ENCODE data around the gene TOMM40L. TPM values are rescaled to one million over a fixed set of nuclear protein-coding genes. Genes with fewer than 3 reads are reported as not detected.

Gene TOMM40L
- total and polyA plus RNA-seq, 2 donors from 2014 or later = 12.1 to 29.0 TPM

GRCh38 chr1:161198897-161199431, 26.9 kb upstream of the TOMM40L start, which contains the start of gene ADAMTS4:
Gene ADAMTS4, minus strand, starts transcription at chr1:161199054. Its CDS starts 427 bp downstream, at chr1:161198627.
- FAIRE-seq = no peak
- H3K9ac ChIP-seq (ENCODE audit: low read length in 3 of 3) = peak within 1 kb of the TSS; percentile 10 to 65 (median 21)
- peak in 4 of 5 donors; percentile 55 to 85 (median 66) for DNase-seq
- H3K27me3 ChIP-seq (ENCODE audit: control insufficient read depth, insufficient read depth, low read length) = no peaks in the 10 kb centered on the region
- peak within 1 kb of the TSS; percentile 99 for H3K27ac ChIP-seq (ENCODE audit: low read depth in 2 of 2, low read length in 2 of 2)
- peaks cover 0 to 4% (median 0%) of the 10 kb centered on the region in 3 donors for H3K36me3 ChIP-seq (ENCODE audit: control insufficient read depth in 2 of 3, insufficient read depth in 3 of 3, low read length in 3 of 3)
- no peaks in the 10 kb centered on the region for H3K9me3 ChIP-seq (ENCODE audit: control insufficient read depth in 2 of 3, insufficient read depth in 1 of 3, low read length in 3 of 3)
- no peak for TF ChIP-seq CTCF (IDR thresholded peaks at IDR 0.05; ENCODE audit: borderline replicate concordance, extremely low read depth, insufficient read depth)
- intact Hi-C loops (cut with DNase I) = no loop called here
- peak within 1 kb of the TSS; percentile 3 to 54 (median 46) for H3K4me3 ChIP-seq (ENCODE audit: low read length in 3 of 3)
- H3K4me1 ChIP-seq (ENCODE audit: control insufficient read depth in 2 of 3, insufficient read depth in 2 of 3, low read depth in 1 of 3, low read length in 3 of 3) = peaks cover 0 to 35% (median 30%) of the 10 kb centered on the region in 3 donors

- Histone ChIP-seq H3K9ac (ENCODE audit: low read length in 3 of 3) (peak overlapping the region in 1 of 3 donors; percentile 21), H3K9me3 (ENCODE audit: control insufficient read depth in 2 of 3, insufficient read depth in 1 of 3, low read length in 3 of 3) (no peaks in the 10 kb centered on the region), H3K4me3 (ENCODE audit: low read length in 3 of 3) (peak overlapping the region in 1 of 3 donors; percentile 3), H3K36me3 (ENCODE audit: control insufficient read depth in 2 of 3, insufficient read depth in 3 of 3, low read length in 3 of 3) (peaks cover 0 to 10% (median 0%) of the 10 kb centered on the region in 3 donors), H3K27me3 (ENCODE audit: control insufficient read depth, insufficient read depth, low read length) (no peaks in the 10 kb centered on the region), H3K4me1 (ENCODE audit: control insufficient read depth in 2 of 3, insufficient read depth in 2 of 3, low read depth in 1 of 3, low read length in 3 of 3) (peaks cover 0 to 35% (median 34%) of the 10 kb centered on the region in 3 donors), H3K27ac (ENCODE audit: low read depth in 2 of 2, low read length in 2 of 2) (peak overlapping the region; percentile 99)
- no peak for FAIRE-seq
- DNase-seq = peak in 2 of 5 donors; percentile 29 to 49
- intact Hi-C loops (cut with DNase I) = no loop called here
- TF ChIP-seq CTCF (IDR thresholded peaks at IDR 0.05; ENCODE audit: borderline replicate concordance, extremely low read depth, insufficient read depth) = no peak
Measured at GRCh38 chr1:161199506-161200139, 26.2 kb upstream of the TOMM40L start.

GRCh38 chr1:161200421-161200991, 25.4 kb upstream of the TOMM40L start:
- Histone ChIP-seq H3K27me3 (ENCODE audit: control insufficient read depth, insufficient read depth, low read length) (no peaks in the 10 kb centered on the region), H3K9ac (ENCODE audit: low read length in 3 of 3) (peak overlapping the region in 1 of 3 donors; percentile 57), H3K4me3 (ENCODE audit: low read length in 3 of 3) (no peak overlapping the region), H3K9me3 (ENCODE audit: control insufficient read depth in 2 of 3, insufficient read depth in 1 of 3, low read length in 3 of 3) (no peaks in the 10 kb centered on the region), H3K27ac (ENCODE audit: low read depth in 2 of 2, low read length in 2 of 2) (peak overlapping the region; percentile 99), H3K36me3 (ENCODE audit: control insufficient read depth in 2 of 3, insufficient read depth in 3 of 3, low read length in 3 of 3) (peaks cover 0 to 14% (median 3%) of the 10 kb centered on the region in 3 donors), H3K4me1 (ENCODE audit: control insufficient read depth in 2 of 3, insufficient read depth in 2 of 3, low read depth in 1 of 3, low read length in 3 of 3) (peaks cover 0 to 42% (median 37%) of the 10 kb centered on the region in 3 donors)
- no peak for TF ChIP-seq CTCF (IDR thresholded peaks at IDR 0.05; ENCODE audit: borderline replicate concordance, extremely low read depth, insufficient read depth)
- intact Hi-C loops (cut with DNase I) = no loop called here
- peak in 1 of 5 donors; percentile 71 for DNase-seq
- FAIRE-seq = no peak

All from kidney (tissue), 14 donors.